ENCODE results near the gene ZNF507.

GRCh38 chr19:32303193-32303592 is 42.2 kb upstream of the ZNF507 start:
- TF ChIP-seq EP300 (IDR thresholded peaks at IDR 0.05; ENCODE audit: low read depth) (no peak), POLR2A (IDR thresholded peaks at IDR 0.05) (no peak), CTCF (IDR thresholded peaks at IDR 0.05) (no peak)

Measured in transverse colon (tissue), 3 donors.